Measurements from ENCODE around the gene RASA1.

Gene RASA1

DNA sequence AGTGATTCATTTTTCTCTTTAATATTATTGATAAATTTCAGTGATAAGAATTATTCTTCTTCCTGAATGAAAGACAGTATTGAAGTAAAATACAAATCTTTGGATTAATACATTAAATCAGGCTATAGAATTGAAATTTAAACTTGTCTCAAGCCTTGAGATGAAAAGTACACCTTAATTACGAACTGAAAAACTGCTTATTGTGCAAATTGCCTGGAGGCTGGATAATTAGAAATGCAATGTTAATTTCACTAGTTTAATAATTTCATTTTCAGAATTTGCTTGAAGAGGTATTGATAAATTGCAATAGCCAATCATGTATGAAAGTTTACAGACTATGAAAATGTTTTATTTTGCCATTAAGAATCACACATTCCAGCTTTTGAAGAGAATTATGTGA lies 156.1 kb downstream of the RASA1 start:
- TF ChIP-seq, protein P1, sequence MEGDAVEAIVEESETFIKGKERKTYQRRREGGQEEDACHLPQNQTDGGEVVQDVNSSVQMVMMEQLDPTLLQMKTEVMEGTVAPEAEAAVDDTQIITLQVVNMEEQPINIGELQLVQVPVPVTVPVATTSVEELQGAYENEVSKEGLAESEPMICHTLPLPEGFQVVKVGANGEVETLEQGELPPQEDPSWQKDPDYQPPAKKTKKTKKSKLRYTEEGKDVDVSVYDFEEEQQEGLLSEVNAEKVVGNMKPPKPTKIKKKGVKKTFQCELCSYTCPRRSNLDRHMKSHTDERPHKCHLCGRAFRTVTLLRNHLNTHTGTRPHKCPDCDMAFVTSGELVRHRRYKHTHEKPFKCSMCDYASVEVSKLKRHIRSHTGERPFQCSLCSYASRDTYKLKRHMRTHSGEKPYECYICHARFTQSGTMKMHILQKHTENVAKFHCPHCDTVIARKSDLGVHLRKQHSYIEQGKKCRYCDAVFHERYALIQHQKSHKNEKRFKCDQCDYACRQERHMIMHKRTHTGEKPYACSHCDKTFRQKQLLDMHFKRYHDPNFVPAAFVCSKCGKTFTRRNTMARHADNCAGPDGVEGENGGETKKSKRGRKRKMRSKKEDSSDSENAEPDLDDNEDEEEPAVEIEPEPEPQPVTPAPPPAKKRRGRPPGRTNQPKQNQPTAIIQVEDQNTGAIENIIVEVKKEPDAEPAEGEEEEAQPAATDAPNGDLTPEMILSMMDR (IDR thresholded peaks at IDR 0.05; ENCODE audit: low read depth, low read length, missing control alignments), result no peak
- in situ Hi-C loops (cut with HindIII; ENCODE audit: low sequenced_read_pairs), result loop anchor here (25.0 kb wide), 1 partner anchor 1264 kb away; no protein-coding TSS in a partner anchor
- DNase-seq (ENCODE audit: low read depth), result no peak
- H3K4me3 ChIP-seq (ENCODE audit: low read depth, low read length), result no peak overlapping the region

- H3K4me3 ChIP-seq (ENCODE audit: low read depth, low read length), result no peak overlapping the region
- TF ChIP-seq, protein P1 (IDR thresholded peaks at IDR 0.05; ENCODE audit: low read depth, low read length, missing control alignments), result no peak
- in situ Hi-C loops (cut with HindIII; ENCODE audit: low sequenced_read_pairs), result no loop called here
- DNase-seq (ENCODE audit: low read depth), result no peak
Observed at GRCh38 chr5:87430863-87431457, 163.3 kb downstream of the RASA1 start.

GRCh38 chr5:87432460-87432859 lies 164.8 kb downstream of the RASA1 start:
- in situ Hi-C loops (cut with HindIII; ENCODE audit: low sequenced_read_pairs), result no loop called here
- no peak for DNase-seq (ENCODE audit: low read depth)
- TF ChIP-seq, protein P1 (IDR thresholded peaks at IDR 0.05; ENCODE audit: low read depth, low read length, missing control alignments), result no peak
- H3K4me3 ChIP-seq (ENCODE audit: low read depth, low read length), result no peak overlapping the region

- no peak for DNase-seq (ENCODE audit: low read depth)
- TF ChIP-seq, protein P1 (IDR thresholded peaks at IDR 0.05; ENCODE audit: low read depth, low read length, missing control alignments), result no peak
- H3K4me3 ChIP-seq (ENCODE audit: low read depth, low read length), result no peak overlapping the region
- in situ Hi-C loops (cut with HindIII; ENCODE audit: low sequenced_read_pairs), result no loop called here
Observed at GRCh38 chr5:87433945-87434344, 166.3 kb downstream of the RASA1 start.

DNA sequence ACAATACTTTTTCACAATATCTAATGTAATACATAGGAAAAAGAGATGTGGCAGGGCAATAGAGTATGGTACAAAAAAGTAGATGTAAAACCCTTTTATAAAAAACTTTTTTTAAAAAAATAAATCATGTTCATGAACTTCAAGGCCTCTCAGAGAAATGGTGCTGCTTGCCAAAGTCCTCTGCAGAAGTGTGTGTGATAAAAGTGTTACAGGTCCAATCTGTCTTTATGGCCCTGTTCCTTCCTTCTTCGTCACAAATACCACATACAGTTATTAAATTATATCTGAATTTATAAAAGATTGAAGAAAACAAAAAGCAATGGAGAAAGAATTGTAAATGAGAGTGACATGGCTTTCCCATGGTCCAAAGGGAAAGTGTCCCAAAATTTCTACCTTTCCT lies 166.8 kb downstream of the RASA1 start:
- in situ Hi-C loops (cut with HindIII; ENCODE audit: low sequenced_read_pairs), result no loop called here
- no peak for DNase-seq (ENCODE audit: low read depth)
- no peak overlapping the region for H3K4me3 ChIP-seq (ENCODE audit: low read depth, low read length)
- TF ChIP-seq, protein P1 (IDR thresholded peaks at IDR 0.05; ENCODE audit: low read depth, low read length, missing control alignments), result no peak

- no peak overlapping the region for H3K4me3 ChIP-seq (ENCODE audit: low read depth, low read length)
- TF ChIP-seq, protein P1 (IDR thresholded peaks at IDR 0.05; ENCODE audit: low read depth, low read length, missing control alignments), result no peak
- in situ Hi-C loops (cut with HindIII; ENCODE audit: low sequenced_read_pairs), result no loop called here
- DNase-seq (ENCODE audit: low read depth), result no peak
Observed at GRCh38 chr5:87435144-87435694, 167.5 kb downstream of the RASA1 start.

All from astrocyte of the cerebellum (primary cell).